ENCODE results near the gene FSD2.
A peak's percentile ranks its signal among the peaks of the same experiment; 100 is the strongest.

The FSD2 gene, protein sequence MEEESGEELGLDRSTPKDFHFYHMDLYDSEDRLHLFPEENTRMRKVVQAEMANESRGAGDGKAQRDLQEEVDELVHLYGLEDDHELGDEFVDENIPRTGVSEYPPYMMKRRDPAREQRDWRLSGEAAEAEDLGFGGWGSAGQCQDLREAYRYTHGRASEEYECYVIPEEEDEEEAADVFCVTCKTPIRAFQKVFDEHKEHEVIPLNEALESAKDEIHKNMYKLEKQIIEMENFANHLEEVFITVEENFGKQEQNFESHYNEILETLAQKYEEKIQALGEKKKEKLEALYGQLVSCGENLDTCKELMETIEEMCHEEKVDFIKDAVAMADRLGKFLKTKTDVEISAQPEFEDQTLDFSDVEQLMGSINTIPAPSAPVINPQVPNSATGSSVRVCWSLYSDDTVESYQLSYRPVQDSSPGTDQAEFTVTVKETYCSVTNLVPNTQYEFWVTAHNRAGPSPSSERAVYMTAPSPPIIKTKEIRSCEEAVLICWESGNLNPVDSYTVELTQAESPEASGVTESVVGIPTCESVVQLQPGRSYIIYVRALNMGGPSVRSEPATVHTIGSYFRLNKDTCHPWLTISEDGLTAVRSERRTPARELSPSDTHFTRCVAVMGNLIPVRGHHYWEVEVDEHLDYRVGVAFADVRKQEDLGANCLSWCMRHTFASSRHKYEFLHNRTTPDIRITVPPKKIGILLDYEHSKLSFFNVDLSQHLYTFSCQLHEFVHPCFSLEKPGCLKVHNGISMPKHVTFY

DNA sequence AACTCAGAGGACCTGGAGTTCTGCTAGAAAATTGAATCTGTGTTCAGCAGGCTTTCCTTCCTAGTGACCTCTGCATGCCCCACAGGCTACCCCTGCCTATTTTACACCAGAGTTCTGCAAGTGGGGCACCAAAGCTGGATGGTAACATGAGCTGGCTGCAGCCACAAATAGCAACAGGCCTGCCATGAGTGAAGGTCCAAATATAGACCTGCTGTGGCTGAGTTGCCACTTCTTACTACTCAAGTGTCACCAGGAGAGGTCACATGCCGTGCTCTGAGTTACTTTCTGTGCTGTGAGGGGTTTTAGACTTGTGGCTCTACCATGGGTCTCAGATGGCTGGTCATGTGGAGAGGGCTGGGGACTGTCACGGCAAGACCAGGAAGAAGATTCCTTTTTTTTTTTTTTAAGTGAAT is at the start of gene FSD2:
FSD2 (minus strand) TSS at position 76 of the 413 bp plus-strand sequence. CDS start 18,679 bp downstream, outside the sequence.
- H3K27ac ChIP-seq: no peak within 1 kb of the TSS
- TF ChIP-seq ZFX (IDR thresholded peaks at IDR 0.05): no peak
- TF ChIP-seq, protein P1, sequence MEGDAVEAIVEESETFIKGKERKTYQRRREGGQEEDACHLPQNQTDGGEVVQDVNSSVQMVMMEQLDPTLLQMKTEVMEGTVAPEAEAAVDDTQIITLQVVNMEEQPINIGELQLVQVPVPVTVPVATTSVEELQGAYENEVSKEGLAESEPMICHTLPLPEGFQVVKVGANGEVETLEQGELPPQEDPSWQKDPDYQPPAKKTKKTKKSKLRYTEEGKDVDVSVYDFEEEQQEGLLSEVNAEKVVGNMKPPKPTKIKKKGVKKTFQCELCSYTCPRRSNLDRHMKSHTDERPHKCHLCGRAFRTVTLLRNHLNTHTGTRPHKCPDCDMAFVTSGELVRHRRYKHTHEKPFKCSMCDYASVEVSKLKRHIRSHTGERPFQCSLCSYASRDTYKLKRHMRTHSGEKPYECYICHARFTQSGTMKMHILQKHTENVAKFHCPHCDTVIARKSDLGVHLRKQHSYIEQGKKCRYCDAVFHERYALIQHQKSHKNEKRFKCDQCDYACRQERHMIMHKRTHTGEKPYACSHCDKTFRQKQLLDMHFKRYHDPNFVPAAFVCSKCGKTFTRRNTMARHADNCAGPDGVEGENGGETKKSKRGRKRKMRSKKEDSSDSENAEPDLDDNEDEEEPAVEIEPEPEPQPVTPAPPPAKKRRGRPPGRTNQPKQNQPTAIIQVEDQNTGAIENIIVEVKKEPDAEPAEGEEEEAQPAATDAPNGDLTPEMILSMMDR (conservative IDR thresholded peaks at IDR 0.05): no peak

DNA sequence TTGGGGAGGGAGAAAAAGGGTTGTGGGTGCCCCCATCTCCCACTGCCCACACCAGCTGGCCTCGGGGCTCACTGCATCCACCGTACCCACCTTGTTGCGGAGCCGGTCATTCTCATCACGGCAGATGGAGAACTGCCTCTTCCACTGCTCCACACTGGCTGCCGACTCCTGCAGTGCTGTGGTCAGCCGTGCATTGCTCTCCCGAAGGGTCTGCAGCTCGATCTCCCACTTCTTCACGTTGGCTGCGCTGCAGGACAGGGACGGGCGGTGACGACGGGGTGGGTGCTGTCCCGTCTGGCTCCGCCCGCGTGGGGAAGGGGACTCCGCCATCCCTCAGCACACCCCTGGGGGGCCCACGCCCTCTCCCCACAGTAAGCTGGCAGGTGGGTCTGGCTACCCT is 48.7 kb upstream of the FSD2 start:
- TF ChIP-seq, protein P1 (conservative IDR thresholded peaks at IDR 0.05): no peak
- no peak for TF ChIP-seq ZFX (IDR thresholded peaks at IDR 0.05)
- H3K27ac ChIP-seq: no peak overlapping the region

DNA sequence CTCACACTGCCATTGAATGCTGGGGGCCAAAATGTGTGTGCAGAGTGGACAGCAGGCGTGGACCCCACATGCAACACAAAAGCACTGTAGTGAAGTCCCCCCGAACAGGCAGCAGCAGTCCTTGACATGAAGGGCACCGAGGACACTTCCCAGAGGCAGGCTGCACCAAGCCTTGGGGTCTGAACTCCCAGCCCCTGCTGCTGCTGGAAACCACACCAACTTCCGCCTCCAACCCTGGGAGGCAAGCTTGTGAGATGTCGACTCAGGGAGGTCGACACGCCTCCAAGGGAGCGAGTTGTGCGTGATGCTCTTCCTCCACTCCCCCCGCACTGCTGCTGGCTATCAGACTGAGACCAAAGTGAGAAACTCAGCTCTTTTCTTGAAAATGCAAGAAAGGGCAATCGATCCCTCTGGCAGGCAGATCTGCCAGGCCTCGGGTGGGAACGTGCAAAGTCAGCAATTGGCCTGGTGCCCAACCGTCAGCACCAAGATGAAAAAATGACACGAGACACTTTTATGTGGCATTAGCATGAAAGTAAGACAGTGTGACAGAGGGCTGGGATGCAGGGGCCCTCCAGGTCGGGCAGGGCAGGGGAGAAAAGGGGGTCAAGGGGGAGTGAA is 47.2 kb upstream of the FSD2 start:
- H3K27ac ChIP-seq: no peak overlapping the region

GRCh38 chr15:82851981-82852511 is 46.2 kb upstream of the FSD2 start:
- no peak overlapping the region for H3K27ac ChIP-seq
- TF ChIP-seq, protein P1 (conservative IDR thresholded peaks at IDR 0.05): no peak
- no peak for TF ChIP-seq ZFX (IDR thresholded peaks at IDR 0.05)

More for the DNA sequence above, 47.2 kb upstream of the FSD2 start:
- TF ChIP-seq ZFX (IDR thresholded peaks at IDR 0.05): no peak
- TF ChIP-seq, protein P1 (conservative IDR thresholded peaks at IDR 0.05): no peak

- no peak overlapping the region for H3K27ac ChIP-seq
Measured at GRCh38 chr15:82851306-82851850, 45.5 kb upstream of the FSD2 start.

GRCh38 chr15:82850731-82851130 is 44.9 kb upstream of the FSD2 start:
- peak overlapping the region; percentile 71 for H3K27ac ChIP-seq
- TF ChIP-seq, protein P1 (conservative IDR thresholded peaks at IDR 0.05): no peak
- TF ChIP-seq ZFX (IDR thresholded peaks at IDR 0.05): no peak

More at GRCh38 chr15:82851306-82851850, 45.5 kb upstream of the FSD2 start:
- TF ChIP-seq, protein P1 (conservative IDR thresholded peaks at IDR 0.05): no peak
- no peak for TF ChIP-seq ZFX (IDR thresholded peaks at IDR 0.05)

Data from C4-2B (cell line).